CD4-positive, alpha-beta T cell treated with Interleukin-1 beta for 1 hour (primary cell): ENCODE measurements around the gene C9orf43.

Source experiments
- DNase-seq, 2 donors: peaks; one replicate each; pipeline ENCODE4 v3.0.0-alpha.2; 2020 to 2022

C9orf43 gene

DNA sequence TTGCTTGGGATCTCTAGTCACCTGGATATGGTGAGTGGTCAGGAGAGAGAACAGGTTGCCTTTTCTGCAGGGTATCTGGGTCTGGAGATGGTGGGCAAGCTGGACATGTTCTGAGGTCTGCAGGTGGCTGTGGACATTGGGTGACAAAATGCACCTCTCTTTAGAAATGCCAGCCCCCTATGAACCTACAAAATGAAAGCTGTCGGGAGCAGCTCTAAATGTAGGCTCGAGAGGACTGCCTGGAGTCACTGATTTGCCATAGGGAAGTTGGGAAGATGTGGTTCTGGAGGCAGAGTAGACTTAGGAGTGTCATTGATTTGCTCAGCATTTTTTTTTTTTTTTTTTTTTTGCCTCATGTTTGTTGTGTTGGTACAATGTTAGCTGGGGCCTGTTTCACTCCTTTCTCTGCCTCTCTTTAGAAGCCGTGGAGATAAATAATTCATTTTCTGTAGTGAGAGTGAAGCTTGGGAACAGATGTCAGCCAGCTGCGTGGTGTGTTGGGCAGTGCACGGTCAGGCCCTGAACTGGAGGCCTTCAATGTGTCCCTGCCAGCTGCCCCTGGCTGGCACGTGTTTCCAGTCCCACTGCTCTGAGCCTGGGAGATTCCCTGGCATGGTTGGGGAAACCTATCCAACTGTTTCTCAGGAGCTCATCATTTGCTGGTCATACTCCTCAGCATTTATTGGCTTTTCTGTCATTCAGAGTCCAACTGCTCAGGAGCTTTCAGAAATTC, 58.3 kb downstream of the C9orf43 start:
- DNase-seq = no peak

DNA sequence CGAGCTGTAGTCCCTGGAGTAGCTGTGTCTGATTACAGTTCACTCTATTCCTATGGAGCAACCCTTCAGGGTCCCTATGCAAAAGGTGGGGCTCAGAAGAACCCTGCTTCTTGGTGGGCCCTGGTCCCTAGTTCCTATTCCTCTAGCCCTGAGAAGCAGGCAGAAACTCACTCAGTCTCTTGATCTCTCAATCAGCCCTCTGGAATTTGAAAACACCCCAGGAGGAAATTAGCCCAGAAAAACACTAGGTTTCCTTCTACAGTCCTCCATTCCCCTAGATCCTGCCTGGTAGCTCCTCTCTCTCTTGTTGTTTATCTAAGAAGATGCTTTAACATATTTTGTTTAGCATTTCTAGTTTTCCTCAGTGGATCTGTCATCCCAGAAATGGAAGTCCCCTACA, 60.6 kb downstream of the C9orf43 start:
- DNase-seq = no peak

DNA sequence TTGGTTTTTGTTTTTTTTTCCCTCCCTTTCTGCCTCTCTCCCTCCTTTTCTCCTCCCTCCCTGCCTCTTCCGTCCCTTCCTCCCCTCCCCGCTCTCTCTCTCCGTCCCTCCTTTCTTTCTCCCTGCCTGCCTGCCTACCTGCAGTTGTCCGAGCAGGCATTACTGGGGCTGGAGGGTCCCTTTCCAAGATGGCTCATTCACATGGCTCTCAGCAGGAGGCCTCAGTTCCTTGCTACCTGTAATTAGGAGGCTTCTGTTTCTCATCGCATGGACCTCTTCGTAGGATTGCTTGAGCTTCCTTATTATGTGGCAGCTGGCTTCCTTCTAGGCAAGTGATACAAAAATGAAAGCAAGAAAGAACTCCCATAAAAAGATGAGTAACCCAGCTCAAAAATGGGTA, 61.0 kb downstream of the C9orf43 start:
- no peak for DNase-seq

DNA sequence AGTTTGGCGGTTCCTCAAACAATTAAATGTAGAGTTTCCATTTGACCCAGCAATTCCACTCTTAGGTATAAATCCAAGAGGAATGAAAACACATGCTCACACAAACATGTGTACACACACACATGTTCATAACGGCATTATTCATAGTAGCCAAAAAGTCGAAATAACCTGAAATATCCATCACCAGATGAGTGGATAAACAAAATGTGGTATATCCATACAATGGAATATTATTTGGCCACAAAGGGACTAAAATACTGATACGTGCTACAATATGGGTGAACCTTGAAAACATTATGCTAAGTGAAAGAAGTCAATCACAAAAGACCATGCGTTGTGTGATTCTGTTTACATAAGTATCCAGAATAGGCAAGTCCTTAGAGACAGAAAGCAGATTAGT, 61.7 kb downstream of the C9orf43 start:
- DNase-seq = no peak

DNA sequence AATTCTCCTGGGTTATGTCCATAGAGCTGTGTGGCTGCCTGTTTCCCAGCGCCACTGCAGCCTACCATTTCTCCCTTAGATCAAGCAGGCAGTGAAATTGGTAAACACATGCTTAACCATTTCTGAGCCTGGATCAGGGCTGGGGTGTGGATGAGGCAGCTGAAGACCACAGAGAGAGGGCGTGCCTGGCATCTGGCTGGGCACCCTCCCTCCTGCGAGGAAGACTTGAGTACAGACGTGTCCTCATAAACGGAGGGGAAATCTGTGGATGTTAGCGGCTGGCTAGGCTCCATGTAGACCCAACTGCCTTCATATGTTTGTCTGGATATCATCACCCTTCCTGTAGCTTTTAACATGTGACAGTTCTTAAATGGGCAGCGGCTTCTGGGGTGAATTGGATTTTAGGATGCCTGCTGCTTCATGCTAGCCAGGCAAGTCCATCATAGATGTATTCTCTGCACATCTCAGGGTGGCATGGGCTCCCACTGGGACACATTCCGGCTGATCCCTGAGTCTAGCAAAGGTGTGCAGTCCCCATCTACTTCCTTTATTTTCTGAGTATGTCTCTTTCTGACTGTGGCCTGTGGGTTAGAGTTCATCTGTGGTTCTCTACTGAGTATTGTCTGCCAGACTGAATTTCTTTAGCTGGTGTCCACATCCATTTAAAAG, 63.9 kb downstream of the C9orf43 start:
- DNase-seq = no peak

DNA sequence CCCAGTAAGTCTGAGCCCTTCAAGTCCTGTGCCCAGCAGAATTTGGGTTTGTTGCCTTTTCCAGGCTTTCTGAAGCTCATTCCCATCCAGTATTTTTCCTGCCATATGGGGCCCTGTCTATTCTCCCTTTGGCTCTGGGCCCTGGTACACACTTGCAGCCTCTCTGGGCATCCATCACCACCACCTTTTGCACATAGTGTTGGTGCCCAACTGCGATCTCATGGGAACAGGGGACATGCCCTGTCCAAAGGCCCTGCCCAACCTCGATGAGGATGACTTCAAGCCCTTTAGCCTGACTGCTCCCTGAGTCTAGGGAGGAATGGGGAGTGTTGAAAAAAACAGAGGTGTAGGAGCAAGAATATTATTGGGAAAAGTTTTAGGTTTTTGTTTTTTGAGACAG, 64.5 kb downstream of the C9orf43 start:
- DNase-seq = no peak

DNA sequence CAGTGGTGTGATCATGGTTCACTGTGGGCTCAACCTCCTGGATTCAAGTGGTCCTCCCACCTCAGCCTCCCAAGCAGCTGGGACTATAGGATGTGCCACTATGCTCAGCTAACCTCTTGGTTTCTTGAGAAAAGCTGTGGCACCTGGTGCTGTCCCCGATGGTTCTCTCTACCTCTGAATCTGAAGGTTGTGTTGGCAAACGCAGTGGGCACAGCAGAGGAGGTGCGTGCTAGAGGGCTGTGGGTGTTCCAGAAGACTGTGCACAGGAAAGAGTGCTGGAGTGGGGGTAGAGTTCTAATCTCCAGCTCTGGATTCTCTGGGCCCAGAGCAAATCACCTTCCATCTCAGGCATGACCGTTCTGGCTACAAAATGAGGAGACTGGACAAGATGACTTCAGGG, 65.4 kb downstream of the C9orf43 start:
- no peak for DNase-seq

DNA sequence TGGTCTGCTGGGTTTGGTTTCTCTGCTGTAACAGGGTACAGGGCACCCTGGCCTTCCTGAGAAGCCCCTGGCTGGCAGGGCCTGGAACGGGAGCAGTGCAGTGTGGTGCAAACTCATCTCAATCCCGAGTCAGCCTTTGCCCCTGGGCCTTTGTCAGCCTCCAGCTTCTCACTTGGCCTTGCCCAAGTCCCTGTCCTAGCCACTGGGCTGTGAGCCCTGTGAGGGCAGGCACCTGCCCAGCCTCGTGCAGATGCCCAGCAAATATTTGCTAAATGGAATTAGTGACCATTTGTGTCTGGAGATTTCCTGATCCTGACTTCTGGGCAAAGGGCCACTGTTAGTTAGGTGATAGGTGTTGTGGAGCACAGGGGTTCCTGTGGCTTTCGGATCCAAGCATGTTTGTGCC, 66.0 kb downstream of the C9orf43 start:
- DNase-seq = no peak

DNA sequence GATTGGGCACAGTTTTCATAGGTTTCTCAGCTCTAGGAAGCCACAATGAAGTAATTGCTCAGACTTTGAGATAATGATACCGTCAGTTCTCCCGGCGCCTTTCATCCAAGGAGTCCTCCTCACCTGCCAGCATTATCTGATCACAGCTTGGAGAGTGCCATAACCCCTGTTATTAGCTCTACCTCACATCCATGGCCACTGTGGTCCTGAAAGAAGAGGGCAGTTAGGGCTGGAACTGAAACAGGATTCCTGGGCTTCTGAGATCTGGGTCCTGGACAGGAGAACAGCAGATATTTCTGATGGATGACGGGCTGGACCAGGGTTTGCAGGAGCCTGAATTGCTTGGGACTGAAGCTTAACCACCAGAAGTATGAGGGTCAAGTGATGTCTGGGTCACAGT, 66.5 kb downstream of the C9orf43 start:
- no peak for DNase-seq

DNA sequence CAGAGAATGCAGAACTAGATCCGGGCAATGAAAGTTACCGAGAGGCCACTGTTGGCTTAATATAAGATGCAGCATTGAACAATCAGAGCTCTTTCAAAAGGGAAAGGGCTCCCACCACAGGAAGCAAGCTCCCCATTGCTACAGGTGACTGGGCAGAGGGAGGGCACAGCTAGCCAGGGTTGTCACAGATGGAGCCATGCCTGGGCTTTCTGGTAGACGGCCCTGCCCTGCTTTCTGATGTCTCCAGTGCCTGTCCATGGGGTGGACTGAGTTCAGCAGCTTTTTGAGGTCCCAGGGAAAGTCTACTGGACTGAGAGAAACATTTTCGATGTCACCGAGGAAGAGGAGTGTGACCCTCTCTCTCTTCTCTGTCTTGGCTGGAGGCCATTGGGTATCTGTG, 67.1 kb downstream of the C9orf43 start:
- DNase-seq = no peak

DNA sequence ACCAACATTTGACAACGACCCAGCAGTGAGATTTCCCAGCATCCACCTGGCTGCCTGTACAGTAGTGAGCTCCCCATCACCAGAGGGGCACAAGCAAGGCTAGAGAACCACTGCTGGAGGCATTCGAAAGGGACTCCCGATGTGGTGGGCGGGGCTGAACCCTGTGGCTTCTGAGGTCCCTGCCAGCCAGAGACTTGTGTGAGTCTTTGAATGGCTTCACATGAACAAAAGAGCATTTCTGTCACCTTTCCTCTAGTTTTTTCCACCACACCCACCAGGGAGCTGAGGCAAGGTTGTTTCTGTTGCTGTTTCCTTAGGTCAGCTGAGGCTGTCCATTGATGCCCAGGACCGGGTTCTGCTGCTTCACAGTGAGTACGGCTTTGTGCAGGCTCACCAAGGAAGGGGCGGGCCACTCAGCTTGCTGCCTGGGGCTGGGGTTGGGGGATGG, 68.7 kb downstream of the C9orf43 start:
- DNase-seq = peak; percentile 6 to 15
